Right renal pelvis (tissue), 4 donors: ENCODE measurements around the gene NCR1. TPM values are rescaled to one million over a fixed set of nuclear protein-coding genes. Genes with fewer than 3 reads are reported as not detected.

Experiments
- polyA plus RNA-seq, 4 donors: library from polyadenylated mRNA; unstranded; fragments of 120-200 nt; gene quantifications; one replicate each; pipeline ENCODE4 v1.2.1, GENCODE V29; 2013; ENCODE audit not compliant: insufficient read length in 4 of 4

Gene NCR1
- polyA plus RNA-seq, 4 donors = 0.10 to 0.22 TPM; not detected in 2

Other genes starting within 250 kb of the NCR1 start
- gene LILRB4, start 243.2 kb upstream of the NCR1 start, polyA plus RNA-seq = 1 to 10 TPM in 2 of 4 donors, under 1 TPM in 2; 0.84 to 1.2 (median 1.0) TPM
- not detected for gene KIR3DL3, start 181.7 kb upstream of the NCR1 start, polyA plus RNA-seq
- gene KIR2DL3, start 167.6 kb upstream of the NCR1 start, polyA plus RNA-seq = not detected
- under 1 TPM in 1 of 4 donors, not detected in 3; 0.06 TPM for gene KIR2DL1, start 136.4 kb upstream of the NCR1 start, polyA plus RNA-seq
- gene KIR2DL4, start 102.5 kb upstream of the NCR1 start, polyA plus RNA-seq = under 1 TPM in 1 of 4 donors, not detected in 3; 0.05 TPM
- gene KIR3DL1, start 89.7 kb upstream of the NCR1 start, polyA plus RNA-seq = not detected
- not detected for gene KIR2DS4, start 73.5 kb upstream of the NCR1 start, polyA plus RNA-seq
- gene KIR3DL2, start 55.7 kb upstream of the NCR1 start, polyA plus RNA-seq = not detected
- gene FCAR, start 31.9 kb upstream of the NCR1 start, polyA plus RNA-seq = under 1 TPM in 3 of 4 donors, not detected in 1; 0.17 to 0.49 (median 0.30) TPM
- gene NLRP7, start 41.4 kb downstream of the NCR1 start, polyA plus RNA-seq = under 1 TPM in 1 of 4 donors, not detected in 3; 0.03 TPM
- 10 to 100 TPM in 3 of 4 donors, 1 to 10 TPM in 1; 5.6 to 22.0 (median 17.8) TPM for gene NLRP2, start 60.2 kb downstream of the NCR1 start, polyA plus RNA-seq
- 1 to 10 TPM in 1 of 4 donors, under 1 TPM in 3; 0.35 to 1.2 (median 0.50) TPM for gene GP6, start 132.1 kb downstream of the NCR1 start, polyA plus RNA-seq
- 10 to 100 TPM; 14.6 to 19.8 (median 17.8) TPM for gene RDH13, start 157.0 kb downstream of the NCR1 start, polyA plus RNA-seq
- 10 to 100 TPM; 45.5 to 62.7 (median 55.4) TPM for gene EPS8L1, start 169.7 kb downstream of the NCR1 start, polyA plus RNA-seq
- gene PPP1R12C, start 211.5 kb downstream of the NCR1 start, polyA plus RNA-seq = 100 to 1,000 TPM in 1 of 4 donors, 10 to 100 TPM in 3; 67.6 to 103 (median 74.7) TPM
- gene TNNT1, start 243.1 kb downstream of the NCR1 start, polyA plus RNA-seq = 1 to 10 TPM; 2.9 to 6.0 (median 4.4) TPM